ENCODE data around the gene PRPF40A.
A peak's percentile ranks its signal among the peaks of the same experiment; 100 is the strongest.

Gene PRPF40A

GRCh38 chr2:152716805-152717227 lies 445 bp downstream of the PRPF40A start:
- no peak for DNase-seq

GRCh38 chr2:152715854-152716428 lies 1.3 kb downstream of the PRPF40A start:
- DNase-seq = no peak

- DNase-seq = no peak
Observed at GRCh38 chr2:152715112-152715511, 2.1 kb downstream of the PRPF40A start.

GRCh38 chr2:152710713-152711112 lies 6.5 kb downstream of the PRPF40A start:
- no peak for DNase-seq

- DNase-seq = no peak
Observed at GRCh38 chr2:152708742-152709141, 8.5 kb downstream of the PRPF40A start.

GRCh38 chr2:152706477-152707021 lies 10.7 kb downstream of the PRPF40A start:
- no peak for DNase-seq

GRCh38 chr2:152701198-152701597 lies 16.1 kb downstream of the PRPF40A start:
- DNase-seq = no peak

- no peak for DNase-seq
Observed at GRCh38 chr2:152696476-152696875, 20.8 kb downstream of the PRPF40A start.

GRCh38 chr2:152695763-152696162 lies 21.5 kb downstream of the PRPF40A start:
- DNase-seq = no peak

- peak; percentile 1 for DNase-seq
Observed at GRCh38 chr2:152694161-152694661, 23.1 kb downstream of the PRPF40A start.

GRCh38 chr2:152693033-152693432 lies 24.2 kb downstream of the PRPF40A start:
- DNase-seq = no peak

- DNase-seq = no peak
Observed at GRCh38 chr2:152686321-152686720, 30.9 kb downstream of the PRPF40A start.

GRCh38 chr2:152683400-152683799 lies 33.9 kb downstream of the PRPF40A start:
- DNase-seq = no peak

GRCh38 chr2:152682663-152683062 lies 34.6 kb downstream of the PRPF40A start:
- no peak for DNase-seq

GRCh38 chr2:152678808-152679207 lies 38.5 kb downstream of the PRPF40A start:
- DNase-seq = no peak

- no peak for DNase-seq
Observed at GRCh38 chr2:152676461-152676860, 40.8 kb downstream of the PRPF40A start.

- no peak for DNase-seq
Observed at GRCh38 chr2:152674334-152674733, 42.9 kb downstream of the PRPF40A start.

- DNase-seq = no peak
Observed at GRCh38 chr2:152664725-152665124, 52.5 kb downstream of the PRPF40A start.

- no peak for DNase-seq
Observed at GRCh38 chr2:152661076-152661475, 56.2 kb downstream of the PRPF40A start.

GRCh38 chr2:152658221-152658620 lies 59.0 kb downstream of the PRPF40A start:
- DNase-seq = no peak

GRCh38 chr2:152657043-152657442 lies 60.2 kb downstream of the PRPF40A start:
- no peak for DNase-seq

GRCh38 chr2:152655880-152656279 lies 61.4 kb downstream of the PRPF40A start:
- no peak for DNase-seq

GRCh38 chr2:152651834-152652233 lies 65.4 kb downstream of the PRPF40A start:
- no peak for DNase-seq

GRCh38 chr2:152650768-152651371 lies 66.4 kb downstream of the PRPF40A start:
- DNase-seq = no peak

GRCh38 chr2:152649997-152650396 lies 67.3 kb downstream of the PRPF40A start:
- no peak for DNase-seq

All from NCI-H2029 (cell line).